IPS-15b (cell line): ENCODE data around the gene NELL2.

Experiments
- H3K27me3 ChIP-seq: one replicate; pipeline ENCODE4 v1.6.1; 2013; ENCODE audit warnings: low read length; ENCODE audit not compliant: control insufficient read depth, insufficient read depth
- H3K36me3 ChIP-seq: one replicate; pipeline ENCODE4 v1.6.1; 2013; ENCODE audit warnings: low read length; ENCODE audit not compliant: control insufficient read depth, insufficient read depth
- H3K4me1 ChIP-seq: one replicate; pipeline ENCODE4 v1.6.1; 2013; ENCODE audit warnings: mild to moderate bottlenecking, low read length; ENCODE audit not compliant: control insufficient read depth, insufficient read depth
- H3K4me3 ChIP-seq: one replicate; pipeline ENCODE4 v1.5.1; 2013; ENCODE audit warnings: low read depth, low read length
- H3K9ac ChIP-seq: one replicate; pipeline ENCODE4 v1.6.1; 2013; ENCODE audit warnings: low read depth, mild to moderate bottlenecking, low read length
- H3K9me3 ChIP-seq: one replicate; pipeline ENCODE4 v1.6.1; 2013; ENCODE audit warnings: mild to moderate bottlenecking, low read length; ENCODE audit not compliant: control insufficient read depth, insufficient read depth

NELL2 gene

GRCh38 chr12:44510510-44510909 is 365.6 kb downstream of the NELL2 start:
- no peaks in the 10 kb centered on the region for H3K27me3 ChIP-seq
- no peak overlapping the region for H3K4me3 ChIP-seq
- no peaks in the 10 kb centered on the region for H3K36me3 ChIP-seq
- H3K9me3 ChIP-seq: no peaks in the 10 kb centered on the region
- no peaks in the 10 kb centered on the region for H3K4me1 ChIP-seq
- H3K9ac ChIP-seq: no peak overlapping the region

GRCh38 chr12:44510076-44510475 is 366.0 kb downstream of the NELL2 start:
- H3K9me3 ChIP-seq: no peaks in the 10 kb centered on the region
- no peaks in the 10 kb centered on the region for H3K4me1 ChIP-seq
- no peak overlapping the region for H3K9ac ChIP-seq
- no peaks in the 10 kb centered on the region for H3K36me3 ChIP-seq
- H3K27me3 ChIP-seq: no peaks in the 10 kb centered on the region
- H3K4me3 ChIP-seq: no peak overlapping the region

DNA sequence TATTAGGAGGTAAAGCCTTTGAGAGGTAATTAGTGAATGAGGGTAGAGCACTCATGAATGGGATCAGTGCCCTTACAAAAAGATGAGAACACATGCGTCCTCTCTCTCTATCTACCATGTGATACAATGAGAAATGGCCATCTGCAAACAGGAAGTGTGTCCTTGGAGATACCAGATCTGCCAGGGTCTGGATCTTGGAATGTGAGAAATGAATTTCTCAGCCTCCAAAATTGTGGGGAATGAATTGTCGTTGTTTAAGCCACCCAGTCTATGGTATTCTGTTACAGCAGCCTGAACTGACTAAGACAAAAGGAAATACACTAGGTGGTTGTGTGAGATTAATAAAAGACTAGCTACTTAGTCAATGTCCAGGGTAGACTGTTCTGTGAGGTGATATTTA is 366.6 kb downstream of the NELL2 start:
- Histone ChIP-seq H3K27me3 (no peaks in the 10 kb centered on the region), H3K4me3 (no peak overlapping the region), H3K9me3 (no peaks in the 10 kb centered on the region), H3K9ac (no peak overlapping the region), H3K4me1 (no peaks in the 10 kb centered on the region), H3K36me3 (no peaks in the 10 kb centered on the region)

DNA sequence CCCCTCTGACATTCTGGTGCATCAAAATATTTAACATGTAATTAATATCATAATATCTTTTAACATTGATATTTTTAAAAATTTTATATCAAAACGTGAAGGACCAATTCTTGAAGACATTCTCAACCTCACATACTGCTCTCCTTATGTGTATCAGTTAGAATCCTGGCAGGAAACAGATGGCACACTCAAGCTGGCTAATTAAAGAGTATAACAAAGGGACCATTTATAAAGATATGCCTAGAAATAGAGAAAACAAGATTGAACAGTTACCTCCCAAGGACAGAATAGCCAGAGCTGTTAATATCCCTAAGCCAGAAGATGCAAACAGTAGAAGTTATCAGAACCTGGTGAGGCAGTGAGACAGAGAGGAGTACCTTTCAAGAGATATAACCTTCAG is 368.7 kb downstream of the NELL2 start:
- Histone ChIP-seq H3K9ac (no peak overlapping the region), H3K4me3 (no peak overlapping the region), H3K4me1 (no peaks in the 10 kb centered on the region)

GRCh38 chr12:44504799-44505198 is 371.3 kb downstream of the NELL2 start:
- Histone ChIP-seq H3K36me3 (no peaks in the 10 kb centered on the region), H3K9ac (no peak overlapping the region), H3K4me3 (no peak overlapping the region), H3K27me3 (no peaks in the 10 kb centered on the region), H3K9me3 (no peaks in the 10 kb centered on the region), H3K4me1 (no peaks in the 10 kb centered on the region)

More for the DNA sequence above, 368.7 kb downstream of the NELL2 start:
- Histone ChIP-seq H3K27me3 (no peaks in the 10 kb centered on the region), H3K36me3 (no peaks in the 10 kb centered on the region), H3K9me3 (no peaks in the 10 kb centered on the region)

DNA sequence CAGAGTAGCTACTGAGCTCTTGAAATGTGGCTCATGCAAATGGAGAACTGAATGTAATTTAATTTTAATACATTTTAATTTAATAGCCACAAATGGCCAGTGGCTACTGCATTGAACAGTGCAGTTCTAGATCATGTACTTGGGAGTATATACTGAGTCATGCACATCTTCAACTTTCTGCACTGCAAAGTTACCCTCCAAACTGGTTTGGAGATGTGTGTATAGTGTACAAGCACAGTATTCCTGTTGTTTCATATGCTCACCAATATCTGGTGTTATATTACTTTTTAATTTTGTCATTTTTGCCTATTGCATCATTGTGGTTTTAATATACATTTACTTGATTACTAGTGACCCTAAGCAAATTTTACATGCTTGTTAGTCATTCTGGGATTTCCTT is 372.8 kb downstream of the NELL2 start:
- Histone ChIP-seq H3K4me1 (no peaks in the 10 kb centered on the region), H3K36me3 (no peaks in the 10 kb centered on the region), H3K4me3 (no peak overlapping the region), H3K27me3 (no peaks in the 10 kb centered on the region), H3K9me3 (no peaks in the 10 kb centered on the region), H3K9ac (no peak overlapping the region)

DNA sequence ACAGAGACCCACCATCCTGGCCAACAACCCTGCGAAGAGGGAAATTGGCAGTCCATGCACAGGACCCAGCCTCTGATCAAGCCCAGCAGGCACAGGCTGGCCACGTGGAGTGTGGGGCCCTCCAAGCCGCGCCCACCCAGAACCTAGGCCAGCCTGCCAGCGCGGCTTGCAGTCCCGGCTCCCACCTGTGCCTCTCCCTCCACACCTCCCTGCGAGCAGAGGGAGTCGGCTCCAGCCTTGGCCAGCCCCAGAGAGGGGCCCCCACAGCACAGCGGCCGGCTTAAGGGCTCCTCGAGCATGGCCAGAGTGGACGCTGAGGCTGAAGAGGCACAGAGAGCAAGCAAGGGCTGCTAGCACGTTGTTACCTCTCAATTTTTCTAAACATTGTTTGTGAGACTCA is 373.4 kb downstream of the NELL2 start:
- Histone ChIP-seq H3K9me3 (no peaks in the 10 kb centered on the region), H3K9ac (no peak overlapping the region), H3K27me3 (no peaks in the 10 kb centered on the region), H3K4me1 (no peaks in the 10 kb centered on the region), H3K4me3 (no peak overlapping the region), H3K36me3 (no peaks in the 10 kb centered on the region)

DNA sequence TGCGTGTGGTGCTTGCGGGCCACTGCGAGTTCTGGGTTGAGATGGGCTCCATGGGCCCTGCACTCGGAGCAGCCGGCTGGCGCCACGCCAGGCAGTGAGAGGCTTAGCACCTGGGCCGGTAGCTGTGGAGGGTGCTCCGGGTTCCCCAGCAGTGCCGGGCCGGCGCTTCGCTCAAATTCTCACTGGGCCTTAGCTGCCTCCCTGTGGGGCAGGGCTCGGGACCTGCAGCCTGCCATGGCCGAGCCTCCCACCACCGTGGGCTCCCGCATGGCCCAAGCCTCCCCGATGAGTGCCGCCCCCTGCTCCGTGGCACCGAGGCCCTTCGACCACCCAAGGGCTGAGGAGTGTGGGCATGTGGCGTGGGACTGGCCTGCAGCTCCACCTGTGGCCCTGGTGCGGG is 375.7 kb downstream of the NELL2 start:
- no peaks in the 10 kb centered on the region for H3K27me3 ChIP-seq
- H3K36me3 ChIP-seq: no peaks in the 10 kb centered on the region
- no peak overlapping the region for H3K9ac ChIP-seq
- H3K4me1 ChIP-seq: no peaks in the 10 kb centered on the region
- no peaks in the 10 kb centered on the region for H3K9me3 ChIP-seq
- no peak overlapping the region for H3K4me3 ChIP-seq

DNA sequence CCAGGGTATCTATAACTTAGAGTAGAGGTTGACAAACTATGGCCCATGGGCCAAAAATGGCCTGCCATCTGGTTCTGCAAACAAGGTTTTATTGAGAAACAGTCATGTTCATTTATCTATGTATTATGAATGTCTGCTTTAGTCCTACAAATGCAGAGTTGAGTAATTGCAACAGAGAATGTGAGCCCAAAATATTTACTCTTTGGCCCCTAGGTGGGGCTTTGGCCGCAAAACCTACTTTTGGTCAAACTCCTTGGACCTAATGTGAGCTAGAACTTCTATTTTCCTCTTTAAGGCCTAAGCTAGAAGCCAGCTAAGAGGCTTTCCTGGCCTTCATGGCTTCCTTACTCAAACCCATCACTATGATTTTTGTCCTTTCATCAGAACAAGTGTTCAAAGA is 379.1 kb downstream of the NELL2 start:
- Histone ChIP-seq H3K27me3 (no peaks in the 10 kb centered on the region), H3K4me3 (no peak overlapping the region), H3K4me1 (no peaks in the 10 kb centered on the region), H3K9me3 (peaks cover 3% of the 10 kb centered on the region), H3K36me3 (no peaks in the 10 kb centered on the region), H3K9ac (no peak overlapping the region)

DNA sequence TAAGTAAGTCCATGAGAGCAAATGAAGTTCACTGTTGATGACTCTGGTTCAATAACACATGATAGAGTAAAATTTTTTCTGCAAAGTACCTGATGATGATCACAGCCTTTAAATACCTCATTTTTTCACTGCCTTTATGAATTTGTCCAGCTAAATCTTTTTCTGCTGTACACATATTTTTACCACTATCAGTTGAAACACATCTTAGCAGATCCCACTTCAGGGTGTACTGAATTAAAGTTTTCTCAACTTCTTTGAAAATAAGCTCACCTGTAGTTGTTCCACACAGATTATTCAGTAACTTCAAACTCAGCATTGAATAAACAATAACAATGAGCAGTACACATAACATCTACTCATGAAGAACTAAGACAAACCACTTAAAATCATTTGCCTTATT is 385.9 kb downstream of the NELL2 start:
- Histone ChIP-seq H3K27me3 (no peaks in the 10 kb centered on the region), H3K4me1 (no peaks in the 10 kb centered on the region), H3K36me3 (no peaks in the 10 kb centered on the region), H3K9me3 (peaks cover 3% of the 10 kb centered on the region), H3K9ac (no peak overlapping the region), H3K4me3 (no peak overlapping the region)

- Histone ChIP-seq H3K27me3 (no peaks in the 10 kb centered on the region), H3K4me3 (no peak overlapping the region), H3K36me3 (no peaks in the 10 kb centered on the region), H3K9me3 (no peaks in the 10 kb centered on the region), H3K9ac (no peak overlapping the region), H3K4me1 (no peaks in the 10 kb centered on the region)
These were observed 387.9 kb downstream of the NELL2 start for GRCh38 chr12:44488180-44488579.

DNA sequence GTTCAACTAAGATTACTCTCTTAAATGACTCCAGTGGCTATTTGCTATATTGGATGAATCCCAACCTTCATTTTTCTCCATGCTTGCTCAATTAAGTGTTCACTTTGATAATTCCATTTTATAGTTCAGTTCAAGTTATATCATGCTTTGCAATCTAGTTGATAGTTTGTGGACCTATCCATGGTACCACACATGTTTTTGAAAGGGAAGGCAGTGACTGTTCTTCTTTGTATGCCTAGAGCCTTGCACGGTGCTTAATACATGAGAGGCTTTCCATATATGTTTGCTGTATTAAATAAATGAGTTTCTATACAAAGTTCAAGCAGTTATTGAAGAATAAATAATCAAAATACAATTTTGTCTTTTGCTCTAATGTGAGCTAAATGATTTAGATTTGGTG is 391.3 kb downstream of the NELL2 start:
- no peaks in the 10 kb centered on the region for H3K4me1 ChIP-seq
- no peaks in the 10 kb centered on the region for H3K36me3 ChIP-seq
- no peak overlapping the region for H3K9ac ChIP-seq
- no peak overlapping the region for H3K4me3 ChIP-seq
- H3K9me3 ChIP-seq: no peaks in the 10 kb centered on the region
- H3K27me3 ChIP-seq: no peaks in the 10 kb centered on the region
